Neutrophil (primary cell): ENCODE results near the gene SKIL.

Experiments used
- H3K27ac ChIP-seq: fragments of 200-600 bp; sonication (generic); 2 replicates; pipeline ENCODE4 v1.5.1; 2016; ENCODE audit warnings: mild to moderate bottlenecking, moderate library complexity
- H3K27me3 ChIP-seq: fragments of 200-600 bp; sonication (generic); 2 replicates; pipeline ENCODE4 v1.6.0; 2016; ENCODE audit warnings: mild to moderate bottlenecking
- H3K36me3 ChIP-seq: fragments of 200-600 bp; sonication (generic); 2 replicates; pipeline ENCODE4 v1.5.1; 2017
- H3K4me1 ChIP-seq, 2 experiments: fragments of 200-600 bp in 1 of 2; sonication (generic) in 1 of 2; 1 replicate in 1 of 2; 2 replicates in 1 of 2; pipeline versions ENCODE4 v1.5.1 to v1.6.1; 2013 to 2016; ENCODE audit warnings: low read depth in 1 of 2, low read length in 1 of 2, mild to moderate bottlenecking in 1 of 2, moderate library complexity in 1 of 2; ENCODE audit not compliant: control insufficient read depth in 1 of 2, insufficient read depth in 1 of 2
- H3K4me3 ChIP-seq, 2 experiments: fragments of 200-600 bp in 1 of 2; sonication (generic) in 1 of 2; 1 replicate in 1 of 2; 2 replicates in 1 of 2; pipeline ENCODE4 v1.5.1; 2013 to 2016; ENCODE audit warnings: low read depth in 1 of 2, low read length in 1 of 2, mild to moderate bottlenecking in 1 of 2, moderate library complexity in 1 of 2
- H3K9me3 ChIP-seq: fragments of 200-600 bp; sonication (generic); 2 replicates; pipeline ENCODE4 v1.5.1; 2016
- TF ChIP-seq, protein P1 (sequence below): fragments of 200-600 bp; sonication (generic); IDR thresholded peaks from 2 replicates; pipeline ENCODE4 v1.5.1; 2016; ENCODE audit warnings: antibody characterized with exemption

Gene SKIL

DNA sequence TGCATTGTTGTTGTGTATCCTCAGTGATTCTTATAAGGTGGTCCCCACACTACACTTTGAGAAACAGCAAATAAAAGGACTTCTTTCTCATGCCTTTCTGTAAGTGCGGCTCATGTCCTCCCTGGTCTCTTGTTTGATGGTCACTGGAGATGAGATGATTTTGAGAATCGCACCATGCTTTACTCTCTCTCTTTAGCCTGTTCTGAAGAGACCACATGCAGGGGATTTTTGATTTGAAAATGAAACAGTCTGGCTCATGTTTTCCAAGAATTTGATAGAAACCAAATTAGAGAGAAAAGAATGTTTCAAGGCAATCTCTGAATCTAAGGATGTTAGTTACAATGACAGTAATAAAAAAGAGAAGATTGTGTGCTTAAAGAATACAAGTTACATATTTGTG lies 79.2 kb downstream of the SKIL start:
- TF ChIP-seq, protein P1, sequence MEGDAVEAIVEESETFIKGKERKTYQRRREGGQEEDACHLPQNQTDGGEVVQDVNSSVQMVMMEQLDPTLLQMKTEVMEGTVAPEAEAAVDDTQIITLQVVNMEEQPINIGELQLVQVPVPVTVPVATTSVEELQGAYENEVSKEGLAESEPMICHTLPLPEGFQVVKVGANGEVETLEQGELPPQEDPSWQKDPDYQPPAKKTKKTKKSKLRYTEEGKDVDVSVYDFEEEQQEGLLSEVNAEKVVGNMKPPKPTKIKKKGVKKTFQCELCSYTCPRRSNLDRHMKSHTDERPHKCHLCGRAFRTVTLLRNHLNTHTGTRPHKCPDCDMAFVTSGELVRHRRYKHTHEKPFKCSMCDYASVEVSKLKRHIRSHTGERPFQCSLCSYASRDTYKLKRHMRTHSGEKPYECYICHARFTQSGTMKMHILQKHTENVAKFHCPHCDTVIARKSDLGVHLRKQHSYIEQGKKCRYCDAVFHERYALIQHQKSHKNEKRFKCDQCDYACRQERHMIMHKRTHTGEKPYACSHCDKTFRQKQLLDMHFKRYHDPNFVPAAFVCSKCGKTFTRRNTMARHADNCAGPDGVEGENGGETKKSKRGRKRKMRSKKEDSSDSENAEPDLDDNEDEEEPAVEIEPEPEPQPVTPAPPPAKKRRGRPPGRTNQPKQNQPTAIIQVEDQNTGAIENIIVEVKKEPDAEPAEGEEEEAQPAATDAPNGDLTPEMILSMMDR, result no peak
- Histone ChIP-seq H3K4me1 (no peaks in the 10 kb centered on the region), H3K9me3 (no peaks in the 10 kb centered on the region), H3K27me3 (peaks cover 45% of the 10 kb centered on the region), H3K4me3 (no peak overlapping the region), H3K27ac (no peak overlapping the region), H3K36me3 (no peaks in the 10 kb centered on the region)

DNA sequence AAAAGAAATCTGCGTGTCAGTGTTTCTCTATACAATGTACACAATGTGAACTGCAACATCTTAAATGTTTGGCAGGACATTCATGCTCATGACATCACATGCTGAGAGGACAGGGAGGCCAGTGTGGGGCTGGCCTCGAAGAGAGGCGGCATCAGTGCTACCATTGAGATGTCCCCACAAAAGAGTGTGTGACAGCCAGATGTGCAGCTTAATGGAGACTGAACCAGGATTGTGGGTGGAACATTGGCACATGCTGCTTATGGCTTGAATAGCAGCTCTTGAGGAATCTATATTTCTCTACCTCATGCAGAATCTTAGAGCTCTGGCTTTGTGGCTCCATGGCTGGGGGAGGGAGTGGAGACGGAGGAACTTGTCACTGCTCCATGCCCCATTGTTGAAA lies 79.7 kb downstream of the SKIL start:
- Histone ChIP-seq H3K4me1 (no peaks in the 10 kb centered on the region), H3K27me3 (peaks cover 46% of the 10 kb centered on the region), H3K36me3 (no peaks in the 10 kb centered on the region), H3K27ac (no peak overlapping the region), H3K4me3 (no peak overlapping the region), H3K9me3 (no peaks in the 10 kb centered on the region)
- TF ChIP-seq, protein P1, result no peak

DNA sequence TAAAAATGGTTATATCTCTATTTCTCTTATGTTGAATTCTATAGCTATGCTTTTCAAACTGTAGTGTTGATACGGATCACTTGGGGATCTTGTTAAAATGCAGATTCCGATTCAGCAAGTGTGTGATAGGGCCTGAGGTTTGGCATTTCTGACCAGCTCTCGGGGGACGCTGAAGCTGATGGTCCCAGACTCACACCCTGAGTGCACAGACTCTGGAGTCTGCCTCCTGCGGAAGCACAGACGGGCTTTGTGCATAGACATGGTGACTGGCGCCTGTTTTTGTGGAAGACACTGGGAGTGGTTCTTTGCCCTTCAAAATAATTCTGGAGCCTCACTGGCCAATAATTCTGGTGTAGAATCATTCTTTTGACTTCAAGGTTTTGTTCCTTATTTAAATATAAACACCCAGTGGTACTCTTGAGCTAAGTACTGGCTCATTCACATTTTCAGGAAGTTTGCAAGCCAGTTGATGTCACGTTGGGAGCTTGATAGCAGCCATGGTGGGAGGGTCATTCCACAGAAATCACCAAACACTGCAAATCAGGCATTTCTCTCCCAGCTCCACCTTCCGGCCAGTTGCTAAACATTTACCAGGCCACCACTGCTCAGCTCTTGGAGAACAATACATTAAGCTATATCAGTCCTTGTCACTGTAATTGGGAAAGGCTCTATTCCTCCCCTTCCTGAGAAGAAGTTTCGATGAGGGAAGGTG lies 80.3 kb downstream of the SKIL start:
- TF ChIP-seq, protein P1, result no peak

GRCh38 chr3:170438836-170439235 lies 81.3 kb downstream of the SKIL start:
- Histone ChIP-seq H3K27me3 (peaks cover 50% of the 10 kb centered on the region), H3K9me3 (no peaks in the 10 kb centered on the region), H3K36me3 (no peaks in the 10 kb centered on the region), H3K4me1 (no peaks in the 10 kb centered on the region), H3K27ac (no peak overlapping the region), H3K4me3 (no peak overlapping the region)
- TF ChIP-seq, protein P1, result no peak

More for the DNA sequence above, 80.3 kb downstream of the SKIL start:
- no peaks in the 10 kb centered on the region for H3K9me3 ChIP-seq
- H3K4me1 ChIP-seq, result no peaks in the 10 kb centered on the region
- H3K27ac ChIP-seq, result no peak overlapping the region
- no peak overlapping the region for H3K4me3 ChIP-seq
- peaks cover 50% of the 10 kb centered on the region for H3K27me3 ChIP-seq
- no peaks in the 10 kb centered on the region for H3K36me3 ChIP-seq

DNA sequence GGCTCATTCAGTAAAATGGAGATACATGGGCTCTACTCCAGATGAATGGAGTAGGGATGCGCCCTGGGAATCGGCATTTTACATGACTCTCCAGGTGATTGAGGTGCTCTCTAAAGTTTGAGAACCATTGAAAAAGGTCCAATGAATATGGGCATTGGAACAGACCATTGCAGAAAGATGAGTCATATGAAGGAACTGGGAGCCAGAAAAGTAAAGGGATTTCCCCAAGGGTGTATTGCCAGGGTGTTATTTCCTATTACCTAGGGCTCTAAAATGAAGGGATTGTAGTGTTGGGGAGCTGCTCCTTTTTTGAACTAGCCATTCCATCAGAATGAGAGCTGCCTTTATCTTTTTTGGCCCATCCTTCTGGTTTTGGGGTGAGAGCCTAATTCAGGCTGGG lies 82.8 kb downstream of the SKIL start:
- no peak overlapping the region for H3K27ac ChIP-seq
- no peaks in the 10 kb centered on the region for H3K9me3 ChIP-seq
- H3K27me3 ChIP-seq, result peaks cover 40% of the 10 kb centered on the region
- TF ChIP-seq, protein P1, result no peak
- H3K4me1 ChIP-seq, result no peaks in the 10 kb centered on the region
- no peak overlapping the region for H3K4me3 ChIP-seq
- H3K36me3 ChIP-seq, result no peaks in the 10 kb centered on the region
